Middle frontal gyrus (tissue), 1 donor: ENCODE results near the gene GOLGA8N.
A peak's percentile ranks its signal among the peaks of the same experiment; 100 is the strongest.
"Not testable (repeated sequence)": the region's sequence is repeated elsewhere in the genome, so short reads cannot be mapped to it uniquely, and the experiment has no call there.

Experiments
- DNase-seq: peaks from one replicate; pipeline ENCODE4 v3.0.0-alpha.2; 2015; ENCODE audit warnings: low spot score; ENCODE audit errors: extremely low spot score

The GOLGA8N gene

GRCh38 chr15:32593151-32593550 lies at the start of gene GOLGA8N:
Gene GOLGA8N (plus strand): TSS chr15:32593456.
- not testable (repeated sequence) for DNase-seq

GRCh38 chr15:32543456-32543855 lies 49.8 kb upstream of the GOLGA8N start:
- not testable (repeated sequence) for DNase-seq

- not testable (repeated sequence) for DNase-seq
Measured at GRCh38 chr15:32545129-32545528, 48.1 kb upstream of the GOLGA8N start.

DNA sequence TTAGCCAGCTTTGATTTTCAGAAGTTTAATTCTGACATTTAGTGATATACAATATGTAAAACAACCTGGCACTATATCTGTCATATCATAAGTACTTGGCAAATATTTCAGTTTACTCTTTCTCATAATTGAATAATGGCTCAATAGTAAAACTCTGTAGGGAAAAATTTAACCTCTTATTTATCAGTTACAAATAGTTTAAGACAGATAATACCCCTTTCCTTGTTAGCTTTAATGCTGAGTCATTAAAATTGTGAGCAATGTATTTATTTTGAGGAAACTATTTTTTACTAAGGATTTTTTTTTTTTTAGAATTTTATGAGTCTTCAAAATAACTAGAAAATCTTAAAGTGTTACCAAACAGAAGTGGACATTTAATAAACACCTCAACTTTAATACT lies 38.7 kb upstream of the GOLGA8N start:
- not testable (repeated sequence) for DNase-seq

DNA sequence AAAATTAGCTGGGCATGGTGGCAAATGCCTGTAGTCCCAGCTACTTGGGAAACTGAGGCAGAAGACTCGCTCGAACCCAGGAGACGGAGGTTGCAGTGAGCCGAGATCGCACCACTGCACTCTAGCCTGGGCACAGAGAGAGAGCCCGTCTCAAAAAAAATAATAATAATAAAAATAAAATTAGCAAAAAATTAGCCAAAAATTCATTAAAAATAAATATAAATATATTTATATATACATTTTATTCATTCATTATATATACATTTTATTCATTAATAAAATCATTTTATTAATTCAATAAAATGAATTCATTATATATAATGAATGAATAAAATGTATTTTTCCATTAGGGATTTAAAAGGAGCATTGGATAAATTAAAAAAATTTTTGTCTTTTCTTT lies 31.1 kb upstream of the GOLGA8N start:
- peak; percentile 2 for DNase-seq

GRCh38 chr15:32568988-32569387 lies 24.3 kb upstream of the GOLGA8N start:
- DNase-seq = not testable (repeated sequence)

DNA sequence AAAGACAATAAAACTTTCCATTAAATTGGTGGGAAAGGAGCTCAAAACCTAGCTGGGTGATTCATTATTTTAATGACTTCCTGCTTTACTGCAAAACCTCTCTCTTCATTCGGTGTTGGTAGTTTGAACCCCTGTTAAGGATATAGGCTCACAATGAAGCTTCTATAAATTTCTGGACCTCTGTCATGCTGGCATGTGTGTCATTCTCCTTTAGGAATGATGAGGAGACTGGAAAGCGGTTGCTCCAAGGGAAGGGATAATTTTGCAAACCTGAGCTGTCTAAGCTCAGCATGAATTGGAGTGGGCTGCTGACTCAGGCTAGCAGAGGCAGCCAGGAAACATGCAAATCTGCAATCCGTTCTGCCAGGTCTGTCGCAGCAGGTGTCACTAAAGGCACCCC lies 14.8 kb upstream of the GOLGA8N start:
- not testable (repeated sequence) for DNase-seq

DNA sequence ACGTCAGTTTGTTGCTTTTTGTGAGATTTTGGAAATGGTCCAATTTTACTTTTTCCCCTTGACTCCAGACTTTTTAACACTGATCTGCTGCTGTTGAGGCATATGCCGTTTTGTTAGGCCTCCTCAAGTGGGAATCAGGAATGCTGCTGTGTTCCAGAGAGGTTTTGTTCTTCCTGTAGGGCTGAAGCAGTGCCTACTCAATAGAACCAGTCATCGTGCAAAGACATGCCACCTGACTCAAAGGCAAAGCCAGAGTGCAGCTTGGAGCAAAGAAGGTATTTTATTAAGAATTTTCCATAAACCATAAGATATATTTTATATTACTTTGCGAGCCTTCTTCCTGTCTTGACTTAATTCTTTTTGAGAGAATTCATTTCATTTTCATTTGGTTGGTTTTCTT lies 7.4 kb upstream of the GOLGA8N start:
- DNase-seq = not testable (repeated sequence)

- DNase-seq = not testable (repeated sequence)
Measured at GRCh38 chr15:32609518-32609917, 16.3 kb downstream of the GOLGA8N start.

DNA sequence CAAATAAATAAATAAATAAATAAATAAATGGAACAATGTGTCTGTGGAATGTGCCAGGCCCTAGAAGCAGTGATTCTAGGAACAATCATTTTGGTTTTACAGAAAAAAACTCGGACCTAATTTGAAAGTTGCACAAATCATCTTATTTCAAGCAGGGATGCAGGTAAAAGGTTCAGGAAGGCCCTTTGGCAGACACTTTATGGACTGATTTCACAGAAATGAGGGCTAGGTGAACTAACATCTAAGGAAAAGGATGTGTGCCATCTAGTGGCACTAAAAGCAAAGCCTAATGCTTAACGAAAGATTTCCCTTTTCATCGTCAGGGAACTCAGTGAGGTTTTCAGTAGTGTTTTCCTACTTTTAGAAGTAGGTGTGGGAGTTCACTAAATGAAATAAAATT lies 17.5 kb downstream of the GOLGA8N start:
- not testable (repeated sequence) for DNase-seq

DNA sequence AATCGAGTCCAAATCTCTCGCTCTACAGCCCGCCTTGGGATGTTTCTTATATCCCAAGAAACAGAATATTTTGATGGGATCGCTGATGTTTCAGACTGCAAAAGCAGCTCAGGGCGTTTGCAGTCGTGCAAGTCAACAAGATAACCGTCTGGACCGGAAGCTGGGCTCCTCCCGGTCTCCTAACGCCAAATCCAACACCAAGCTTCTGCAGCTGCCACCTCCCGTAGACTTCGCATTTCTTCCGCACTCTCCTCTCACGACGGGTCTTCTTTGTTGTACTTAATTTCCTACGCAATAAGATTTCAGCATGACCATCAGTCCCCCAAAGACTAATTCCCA lies 21.4 kb downstream of the GOLGA8N start:
- DNase-seq = not testable (repeated sequence)

- DNase-seq = peak; percentile 84
Measured at GRCh38 chr15:32615051-32615870, 22.0 kb downstream of the GOLGA8N start, which contains the start of gene ARHGAP11A. Gene ARHGAP11A (plus strand): TSS chr15:32615504. CDS start chr15:32616212, 708 bp downstream.

- DNase-seq = not testable (repeated sequence)
Measured at GRCh38 chr15:32615871-32616426, 22.7 kb downstream of the GOLGA8N start.

- no peak for DNase-seq
Measured at GRCh38 chr15:32636410-32636809, 43.2 kb downstream of the GOLGA8N start.

DNA sequence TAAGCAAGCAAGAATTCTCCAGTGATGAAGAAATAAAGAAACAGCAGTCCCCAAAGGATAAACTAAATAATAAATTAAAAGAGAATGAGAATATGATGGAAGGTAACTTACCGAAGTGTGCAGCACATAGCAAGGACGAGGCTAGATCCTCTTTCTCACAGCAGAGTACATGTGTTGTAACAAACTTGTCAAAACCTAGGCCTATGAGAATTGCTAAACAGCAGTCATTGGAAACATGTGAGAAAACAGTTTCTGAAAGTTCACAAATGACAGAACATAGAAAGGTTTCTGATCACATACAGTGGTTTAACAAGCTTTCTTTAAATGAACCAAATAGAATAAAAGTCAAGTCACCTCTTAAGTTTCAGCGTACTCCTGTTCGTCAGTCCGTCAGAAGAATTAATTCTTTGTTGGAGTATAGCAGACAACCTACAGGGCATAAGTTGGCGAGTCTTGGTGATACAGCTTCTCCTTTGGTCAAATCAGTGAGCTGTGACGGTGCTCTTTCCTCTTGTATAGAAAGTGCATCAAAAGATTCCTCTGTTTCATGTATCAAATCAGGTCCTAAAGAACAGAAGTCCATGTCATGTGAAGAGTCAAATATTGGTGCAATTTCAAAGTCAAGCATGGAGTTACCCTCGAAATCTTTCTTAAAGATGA lies 43.8 kb downstream of the GOLGA8N start:
- no peak for DNase-seq

DNA sequence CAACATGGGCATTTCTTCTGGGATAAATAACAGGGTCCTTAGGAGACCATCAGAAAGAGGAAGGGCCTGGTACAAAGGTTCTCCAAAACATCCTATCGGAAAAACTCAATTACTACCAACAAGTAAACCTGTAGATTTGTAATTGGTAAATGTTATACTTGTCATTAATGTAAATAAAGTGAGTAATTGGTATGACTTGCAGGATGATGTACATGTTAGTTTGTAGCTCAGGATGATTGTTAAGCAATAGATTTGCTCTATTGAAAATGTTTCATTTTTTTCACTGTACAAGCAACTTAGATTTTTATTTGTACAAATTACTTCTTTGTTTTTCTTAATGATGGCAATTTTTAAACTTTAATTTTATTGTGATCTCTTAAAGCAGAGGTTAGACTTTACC lies 44.4 kb downstream of the GOLGA8N start:
- no peak for DNase-seq

GRCh38 chr15:32641517-32642059 lies 48.3 kb downstream of the GOLGA8N start, which contains the start of gene SCG5:
Gene SCG5 (plus strand): TSS chr15:32641710. CDS start chr15:32643593, 1,883 bp downstream.
- DNase-seq = peak; percentile 62

DNA sequence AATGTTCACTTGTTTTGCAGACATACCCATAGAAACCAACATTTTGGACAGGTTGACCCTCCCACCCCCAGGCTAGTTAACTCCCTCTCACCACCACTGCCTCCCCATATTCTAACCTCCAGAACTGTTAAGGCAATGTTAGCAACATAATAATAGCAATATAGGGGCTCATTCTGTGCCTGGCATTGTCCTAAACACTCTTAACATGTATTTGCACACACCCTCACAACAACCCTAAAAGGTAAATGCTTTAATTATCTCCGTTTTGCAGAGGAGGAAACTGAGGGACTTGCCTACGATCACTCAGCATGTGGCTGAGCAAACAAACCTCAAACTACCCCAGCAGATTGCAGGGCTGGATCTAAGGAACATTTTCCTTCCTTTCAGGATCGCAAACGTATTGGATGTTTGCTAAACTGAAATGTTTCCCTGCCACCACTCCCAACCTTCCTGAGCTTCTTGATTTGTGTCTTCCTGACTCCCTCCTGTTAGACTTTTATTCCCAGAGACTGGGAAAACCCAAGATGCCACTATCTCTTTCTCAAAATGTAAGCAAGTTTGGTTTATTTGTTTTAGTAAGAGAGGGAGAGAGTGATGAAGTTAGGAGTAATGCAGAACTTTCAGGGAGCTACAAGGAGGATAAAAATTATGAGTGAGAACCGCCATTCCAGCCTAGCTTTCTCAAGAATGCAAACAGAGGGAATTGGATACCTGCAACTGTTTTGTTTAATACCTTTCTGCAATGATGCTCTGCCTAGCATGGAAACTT lies 49.6 kb downstream of the GOLGA8N start:
- no peak for DNase-seq

DNA sequence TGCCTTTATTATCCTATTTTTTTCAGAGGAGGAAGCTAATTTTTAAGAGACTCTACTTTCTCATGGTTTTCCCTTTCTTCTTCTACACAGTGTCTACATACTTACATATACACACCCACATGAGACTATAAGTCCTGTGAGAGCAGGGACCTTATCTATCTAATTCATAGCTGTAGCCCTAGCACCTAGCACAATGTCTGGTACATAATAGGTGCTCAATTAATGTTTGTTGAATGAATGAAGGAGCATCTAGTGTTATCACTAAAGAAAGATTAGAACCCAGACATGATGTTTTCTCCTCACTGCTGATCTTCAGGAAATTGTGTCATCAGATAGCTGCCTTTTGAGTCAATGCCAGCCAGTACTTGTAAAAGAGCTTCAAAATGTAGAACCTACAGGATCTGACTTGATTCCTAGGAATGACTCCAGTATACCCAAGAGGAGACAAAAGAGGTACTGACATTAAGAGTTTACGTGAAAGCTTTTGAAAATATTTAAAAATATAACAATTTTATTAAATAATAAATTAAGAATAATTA lies 50.7 kb downstream of the GOLGA8N start:
- DNase-seq = no peak

- DNase-seq = no peak
Measured at GRCh38 chr15:32646291-32646690, 53.0 kb downstream of the GOLGA8N start.

DNA sequence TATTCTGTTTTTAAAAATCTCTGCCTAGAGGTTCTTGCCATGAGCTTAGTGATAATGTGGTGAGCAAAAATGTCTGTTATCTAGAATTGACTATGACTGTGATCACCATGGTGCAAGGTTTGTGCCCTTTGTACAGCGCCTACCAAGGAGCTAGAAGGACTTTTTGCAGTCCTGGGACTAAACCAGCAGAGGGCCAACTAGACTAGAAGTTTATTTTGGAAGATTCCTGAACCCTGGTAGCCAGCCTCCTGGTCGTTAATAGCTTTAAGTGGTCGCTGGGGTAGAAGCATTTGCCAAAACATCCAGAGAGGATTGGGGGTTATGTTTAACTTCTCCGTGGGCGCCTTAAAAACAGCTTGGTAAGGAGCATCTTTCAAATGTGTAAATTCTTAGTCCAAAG lies 56.1 kb downstream of the GOLGA8N start:
- no peak for DNase-seq
